KOPT-K1 (cell line): Measurements from ENCODE around the gene CHRNG.

Experiments
- H3K27ac ChIP-seq: fragments of 200-600 bp; sonication (generic); 2 replicates; pipeline ENCODE4 v1.5.1; 2016; ENCODE audit warnings: antibody characterized with exemption, mild to moderate bottlenecking, low read depth, low read length; ENCODE audit not compliant: poor library complexity, severe bottlenecking
- H3K36me3 ChIP-seq: fragments of 200-600 bp; sonication (generic); 2 replicates; pipeline ENCODE4 v1.5.1; 2017; ENCODE audit warnings: antibody characterized with exemption, mild to moderate bottlenecking, low read length, moderate library complexity; ENCODE audit not compliant: insufficient read depth
- H3K9me3 ChIP-seq: fragments of 200-600 bp; sonication (generic); 2 replicates; pipeline ENCODE4 v1.5.1; 2017; ENCODE audit warnings: antibody characterized with exemption, low read length, mild to moderate bottlenecking; ENCODE audit not compliant: insufficient read depth, poor library complexity, severe bottlenecking

Gene CHRNG

GRCh38 chr2:232588680-232589585 lies 49.4 kb downstream of the CHRNG start:
- no peak overlapping the region for H3K27ac ChIP-seq
- H3K9me3 ChIP-seq = no peaks in the 10 kb centered on the region
- H3K36me3 ChIP-seq = no peaks in the 10 kb centered on the region

GRCh38 chr2:232592772-232593395 lies 53.4 kb downstream of the CHRNG start:
- H3K36me3 ChIP-seq = no peaks in the 10 kb centered on the region
- no peak overlapping the region for H3K27ac ChIP-seq
- H3K9me3 ChIP-seq = no peaks in the 10 kb centered on the region

- Histone ChIP-seq H3K9me3 (no peaks in the 10 kb centered on the region), H3K36me3 (no peaks in the 10 kb centered on the region), H3K27ac (no peak overlapping the region)
These were observed 54.5 kb downstream of the CHRNG start for GRCh38 chr2:232593982-232594381.
